ENCODE data around the gene BAAT. TPM values are rescaled to one million over a fixed set of nuclear protein-coding genes. Genes with fewer than 3 reads are reported as not detected.

Gene BAAT
- total RNA-seq, 1 donor from 2014 or later = not detected

GRCh38 chr9:101397746-101398067 is 12.9 kb upstream of the BAAT start:
- peak overlapping the region; percentile 80 for H3K4me3 ChIP-seq (ENCODE audit: low read depth, low read length)
- no peak for DNase-seq (ENCODE audit: low read depth)
- H3K27me3 ChIP-seq (ENCODE audit: control insufficient read depth, insufficient read depth, low read length) = no peaks in the 10 kb centered on the region
- H3K36me3 ChIP-seq (ENCODE audit: control insufficient read depth, insufficient read depth, low read length) = no peaks in the 10 kb centered on the region
- no peak for TF ChIP-seq CTCF (IDR thresholded peaks at IDR 0.05; ENCODE audit: insufficient read depth, low read length, poor library complexity, severe bottlenecking)

GRCh38 chr9:101394687-101395086 is 9.9 kb upstream of the BAAT start:
- Histone ChIP-seq H3K36me3 (ENCODE audit: control insufficient read depth, insufficient read depth, low read length) (no peaks in the 10 kb centered on the region), H3K27me3 (ENCODE audit: control insufficient read depth, insufficient read depth, low read length) (no peaks in the 10 kb centered on the region), H3K4me3 (ENCODE audit: low read depth, low read length) (no peak overlapping the region)
- no peak for TF ChIP-seq CTCF (IDR thresholded peaks at IDR 0.05; ENCODE audit: insufficient read depth, low read length, poor library complexity, severe bottlenecking)
- DNase-seq (ENCODE audit: low read depth) = no peak

GRCh38 chr9:101393135-101393534 is 8.3 kb upstream of the BAAT start:
- no peak for DNase-seq (ENCODE audit: low read depth)

GRCh38 chr9:101388507-101388993 is 3.7 kb upstream of the BAAT start:
- Histone ChIP-seq H3K27me3 (ENCODE audit: control insufficient read depth, insufficient read depth, low read length) (no peaks in the 10 kb centered on the region), H3K4me3 (ENCODE audit: low read depth, low read length) (no peak overlapping the region), H3K36me3 (ENCODE audit: control insufficient read depth, insufficient read depth, low read length) (no peaks in the 10 kb centered on the region)
- DNase-seq (ENCODE audit: low read depth) = no peak
- TF ChIP-seq CTCF (IDR thresholded peaks at IDR 0.05; ENCODE audit: insufficient read depth, low read length, poor library complexity, severe bottlenecking) = peak; percentile 43

More at GRCh38 chr9:101393135-101393534, 8.3 kb upstream of the BAAT start:
- Histone ChIP-seq H3K4me3 (ENCODE audit: low read depth, low read length) (no peak overlapping the region), H3K36me3 (ENCODE audit: control insufficient read depth, insufficient read depth, low read length) (no peaks in the 10 kb centered on the region), H3K27me3 (ENCODE audit: control insufficient read depth, insufficient read depth, low read length) (no peaks in the 10 kb centered on the region)
- TF ChIP-seq CTCF (IDR thresholded peaks at IDR 0.05; ENCODE audit: insufficient read depth, low read length, poor library complexity, severe bottlenecking) = no peak

GRCh38 chr9:101387871-101388506 is 3.2 kb upstream of the BAAT start:
- TF ChIP-seq CTCF (IDR thresholded peaks at IDR 0.05; ENCODE audit: insufficient read depth, low read length, poor library complexity, severe bottlenecking) = peak; percentile 73
- no peaks in the 10 kb centered on the region for H3K27me3 ChIP-seq (ENCODE audit: control insufficient read depth, insufficient read depth, low read length)
- DNase-seq (ENCODE audit: low read depth) = peak; percentile 16

GRCh38 chr9:101383361-101383760 is 1.4 kb downstream of the BAAT start:
- Histone ChIP-seq H3K4me3 (ENCODE audit: low read depth, low read length) (no peak overlapping the region), H3K36me3 (ENCODE audit: control insufficient read depth, insufficient read depth, low read length) (no peaks in the 10 kb centered on the region), H3K27me3 (ENCODE audit: control insufficient read depth, insufficient read depth, low read length) (no peaks in the 10 kb centered on the region)
- no peak for DNase-seq (ENCODE audit: low read depth)
- no peak for TF ChIP-seq CTCF (IDR thresholded peaks at IDR 0.05; ENCODE audit: insufficient read depth, low read length, poor library complexity, severe bottlenecking)

More at GRCh38 chr9:101387871-101388506, 3.2 kb upstream of the BAAT start:
- no peak overlapping the region for H3K4me3 ChIP-seq (ENCODE audit: low read depth, low read length)
- no peaks in the 10 kb centered on the region for H3K36me3 ChIP-seq (ENCODE audit: control insufficient read depth, insufficient read depth, low read length)
